NCI-H1105 treated with DMSO at 0.1 percent for 48 hours (cell line): ENCODE data around the gene PDAP1.
"Not testable (repeated sequence)": the region's sequence is repeated elsewhere in the genome, so short reads cannot be mapped to it uniquely, and the experiment has no call there.

Source experiments
- DNase-seq: peaks from one replicate; lab custom pipeline; 2025; lab: John Stamatoyannopoulos, UW

PDAP1 gene

DNA sequence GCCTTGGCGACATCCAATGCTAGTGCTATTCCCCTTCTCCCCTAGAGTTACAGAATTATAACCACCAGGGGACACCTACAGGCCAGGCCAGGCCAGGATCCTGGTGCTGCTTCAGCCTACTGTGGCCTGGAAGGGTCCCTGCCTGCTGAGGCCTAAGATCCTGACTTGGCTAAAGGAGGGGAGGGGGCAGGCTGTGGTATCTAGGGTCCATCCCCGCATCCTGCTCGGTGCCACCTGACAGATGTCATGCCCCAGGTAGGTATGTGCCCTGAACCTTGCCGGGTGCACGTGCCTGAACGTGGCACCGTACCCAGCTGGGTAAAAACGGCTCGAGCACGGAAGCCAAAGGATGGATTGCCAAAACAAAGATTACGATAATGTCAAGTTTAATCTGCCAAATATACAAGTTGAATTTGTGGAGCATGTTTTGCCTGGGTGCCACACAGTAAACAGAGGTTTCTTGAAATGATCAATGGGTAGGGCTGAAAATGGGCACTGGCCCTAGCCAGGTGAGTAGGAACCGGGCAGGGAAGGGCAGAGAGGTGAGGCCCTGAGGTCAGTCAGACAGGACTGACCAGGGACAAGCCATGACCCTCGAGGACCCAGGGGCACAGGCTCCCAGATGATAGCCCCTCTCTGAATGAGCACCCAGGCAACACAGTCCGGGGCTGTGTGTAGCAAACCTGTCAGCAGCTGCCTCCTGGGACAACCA, 12.6 kb downstream of the PDAP1 start:
- DNase-seq, result no peak

- DNase-seq, result no peak
Observed at GRCh38 chr7:99394188-99394502, 14.3 kb downstream of the PDAP1 start.

DNA sequence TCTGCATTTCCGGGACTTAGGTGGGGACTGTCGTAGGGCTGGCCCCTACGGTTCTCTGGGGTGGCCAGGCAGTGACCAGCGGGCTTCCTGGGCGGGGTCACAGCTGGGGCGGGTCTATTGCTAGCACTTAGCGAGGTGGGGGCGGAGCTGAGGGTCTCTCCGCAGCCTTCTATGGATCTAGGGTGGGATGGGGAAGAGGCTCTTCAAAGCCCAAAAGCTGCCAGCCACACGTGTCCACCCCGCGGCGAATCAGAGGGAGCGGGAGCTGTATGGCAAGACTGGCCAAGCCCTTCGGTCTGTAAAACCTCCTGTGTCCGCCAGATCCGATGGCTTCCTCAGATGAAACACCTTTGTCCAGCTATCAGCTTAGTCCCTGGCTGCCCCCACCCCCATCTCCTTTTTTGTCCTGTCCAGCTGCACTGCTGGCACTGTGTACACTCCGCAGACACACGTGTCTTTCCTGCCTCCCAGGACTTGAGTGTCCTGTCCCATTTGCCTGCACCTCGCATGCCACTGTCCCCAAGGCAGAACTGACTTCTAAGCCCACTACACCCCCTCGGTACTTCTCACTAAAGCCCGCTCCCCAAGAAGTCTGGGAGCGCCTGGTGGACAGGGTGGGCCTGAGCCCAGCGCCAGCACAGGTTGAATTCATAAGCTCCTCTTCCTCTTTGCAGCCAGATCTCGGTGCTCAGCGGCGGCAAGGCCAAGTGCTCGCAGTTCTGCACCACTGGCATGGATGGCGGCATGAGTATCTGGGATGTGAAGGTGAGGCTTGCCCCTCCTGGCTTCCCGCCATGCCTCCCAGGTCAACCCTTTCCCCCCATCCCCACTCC, 14.8 kb downstream of the PDAP1 start:
- DNase-seq, result peak; percentile 88

DNA sequence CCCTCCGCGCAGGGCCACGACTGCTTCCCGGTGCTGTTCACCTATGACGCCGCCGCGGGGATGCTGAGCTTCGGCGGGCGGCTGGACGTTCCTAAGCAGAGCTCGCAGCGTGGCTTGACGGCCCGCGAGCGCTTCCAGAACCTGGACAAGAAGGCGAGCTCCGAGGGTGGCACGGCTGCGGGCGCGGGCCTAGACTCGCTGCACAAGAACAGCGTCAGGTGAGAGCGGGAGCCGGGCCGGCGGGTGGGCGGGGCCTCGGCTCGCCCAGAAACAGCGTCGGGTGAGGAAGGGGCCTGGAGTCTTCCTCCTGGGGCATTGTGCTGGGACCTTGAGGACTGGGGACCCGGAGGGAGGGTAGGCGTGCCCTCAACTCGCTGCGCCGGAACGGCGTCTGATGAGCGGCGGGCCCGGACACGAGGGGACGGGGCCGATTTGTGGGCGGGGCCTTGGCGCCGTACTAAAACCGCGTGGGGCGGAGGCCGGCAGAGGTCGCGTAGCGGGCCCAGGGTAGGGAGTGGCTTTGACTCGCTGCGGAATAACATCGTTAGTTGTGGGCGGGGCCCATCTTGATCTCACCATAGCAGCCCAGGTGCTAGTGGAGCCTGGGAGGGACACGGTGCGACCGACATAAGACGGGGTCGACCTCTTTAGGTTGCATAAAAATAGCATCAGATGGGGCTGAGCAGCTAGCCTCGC, 15.6 kb downstream of the PDAP1 start:
- DNase-seq, result peak; percentile 89

- DNase-seq, result no peak
Observed at GRCh38 chr7:99392046-99392445, 16.4 kb downstream of the PDAP1 start.

DNA sequence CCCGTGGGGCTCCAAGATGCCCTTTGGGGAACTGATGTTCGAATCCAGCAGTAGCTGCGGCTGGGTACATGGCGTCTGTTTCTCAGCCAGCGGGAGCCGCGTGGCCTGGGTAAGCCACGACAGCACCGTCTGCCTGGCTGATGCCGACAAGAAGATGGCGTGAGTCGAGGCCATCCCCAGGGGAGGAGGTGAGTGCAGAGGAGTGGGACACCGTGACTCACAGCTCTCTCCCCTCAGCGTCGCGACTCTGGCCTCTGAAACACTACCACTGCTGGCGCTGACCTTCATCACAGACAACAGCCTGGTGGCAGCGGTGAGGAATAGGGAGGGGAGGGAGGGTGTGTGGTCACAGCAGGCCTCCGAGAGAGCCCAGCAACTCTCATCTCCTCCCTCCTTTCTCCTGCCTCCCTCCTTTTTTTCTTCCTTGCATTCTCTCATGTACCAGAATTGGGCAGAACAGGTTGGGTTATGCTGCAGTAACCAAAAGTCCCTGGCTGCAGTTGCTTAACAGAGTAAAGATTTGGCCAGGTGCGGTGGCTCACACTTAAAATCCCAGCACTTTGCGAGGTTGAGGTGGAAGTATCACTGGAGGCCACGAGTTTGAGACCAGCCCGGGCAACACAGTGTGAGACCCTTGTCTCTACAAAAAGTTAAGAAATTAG, 17.3 kb downstream of the PDAP1 start:
- DNase-seq, result no peak

DNA sequence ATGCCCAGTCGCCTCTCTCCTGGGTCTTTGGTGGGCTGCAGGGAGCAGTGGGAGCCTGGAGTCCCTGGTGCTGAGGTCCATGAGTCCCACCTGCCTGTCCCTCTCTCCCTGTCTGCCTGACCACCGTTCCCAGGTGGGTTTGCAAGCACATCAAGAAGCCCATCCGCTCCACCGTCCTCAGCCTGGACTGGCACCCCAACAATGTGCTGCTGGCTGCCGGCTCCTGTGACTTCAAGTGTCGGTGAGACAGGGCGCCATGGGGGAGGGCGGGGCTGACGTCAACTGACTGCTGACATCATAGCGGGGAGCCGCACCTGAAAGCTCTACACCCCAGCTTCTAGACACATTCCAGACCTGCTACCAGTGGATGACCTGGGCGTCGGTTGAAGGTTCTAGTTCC, 18.6 kb downstream of the PDAP1 start:
- no peak for DNase-seq

DNA sequence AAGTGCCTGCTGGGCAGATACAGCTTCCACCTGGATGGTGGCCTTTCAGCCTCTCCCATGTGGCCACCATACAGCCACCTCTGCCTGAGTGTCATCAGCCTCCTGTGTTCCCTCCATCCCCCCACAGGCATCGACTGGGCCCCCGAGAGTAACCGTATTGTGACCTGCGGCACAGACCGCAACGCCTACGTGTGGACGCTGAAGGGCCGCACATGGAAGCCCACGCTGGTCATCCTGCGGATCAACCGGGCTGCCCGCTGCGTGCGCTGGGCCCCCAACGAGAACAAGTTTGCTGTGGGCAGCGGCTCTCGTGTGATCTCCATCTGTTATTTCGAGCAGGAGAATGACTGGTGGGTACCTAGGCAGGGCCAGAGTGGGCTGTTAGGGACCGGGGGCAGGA, 20.5 kb downstream of the PDAP1 start:
- no peak for DNase-seq

GRCh38 chr7:99387239-99387635, 21.2 kb downstream of the PDAP1 start:
- DNase-seq, result not testable (repeated sequence)

DNA sequence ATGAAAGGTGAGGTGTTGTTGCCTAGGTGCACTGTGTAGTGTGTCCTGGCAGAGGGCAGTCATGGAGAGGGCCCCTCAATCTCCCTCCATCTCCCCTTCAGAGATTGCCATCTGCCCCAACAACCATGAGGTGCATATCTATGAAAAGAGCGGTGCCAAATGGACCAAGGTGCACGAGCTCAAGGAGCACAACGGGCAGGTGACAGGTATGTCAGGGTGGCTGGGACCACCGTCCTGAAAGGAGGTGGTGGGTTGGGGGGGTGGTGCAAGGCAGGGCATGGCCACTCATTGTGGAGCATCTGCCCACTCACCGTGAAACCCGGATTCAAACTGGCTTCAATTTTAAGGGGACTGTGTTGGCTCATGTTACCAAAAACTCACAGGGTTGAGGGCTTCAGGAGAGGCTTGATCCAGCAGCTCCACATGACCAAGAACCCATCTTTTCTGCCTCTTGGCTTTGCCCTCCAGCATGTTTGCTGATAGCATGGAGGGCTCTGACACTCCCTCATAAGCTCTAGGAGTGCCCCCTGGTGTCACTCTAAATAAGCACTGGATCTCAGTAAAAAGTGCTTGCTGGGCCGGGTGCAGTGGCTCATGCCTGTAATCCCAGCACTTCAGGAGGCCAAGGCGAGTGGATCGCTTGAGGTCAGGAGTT, 21.7 kb downstream of the PDAP1 start:
- DNase-seq, result no peak

- DNase-seq, result no peak
Observed at GRCh38 chr7:99385564-99385963, 22.8 kb downstream of the PDAP1 start.

DNA sequence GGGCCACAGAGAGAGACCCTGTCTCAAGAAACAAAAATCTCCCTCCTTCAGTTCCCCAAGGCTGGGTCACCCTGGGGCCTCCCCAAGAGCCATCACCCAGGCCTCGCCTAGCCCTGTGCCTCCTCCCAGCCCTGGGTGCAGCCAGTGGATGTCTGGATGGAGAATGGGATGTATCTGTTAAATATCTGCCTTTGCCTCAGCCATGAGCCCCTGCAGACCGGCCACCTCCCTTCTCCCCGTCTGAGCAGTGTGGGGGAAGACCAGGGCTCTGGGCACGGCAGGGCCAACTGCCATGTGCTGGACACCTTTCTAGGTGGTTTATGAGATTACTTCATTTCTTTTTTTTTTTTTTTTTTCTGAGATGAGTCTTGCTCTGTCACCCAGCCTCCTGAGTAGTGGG, 23.9 kb downstream of the PDAP1 start:
- no peak for DNase-seq

DNA sequence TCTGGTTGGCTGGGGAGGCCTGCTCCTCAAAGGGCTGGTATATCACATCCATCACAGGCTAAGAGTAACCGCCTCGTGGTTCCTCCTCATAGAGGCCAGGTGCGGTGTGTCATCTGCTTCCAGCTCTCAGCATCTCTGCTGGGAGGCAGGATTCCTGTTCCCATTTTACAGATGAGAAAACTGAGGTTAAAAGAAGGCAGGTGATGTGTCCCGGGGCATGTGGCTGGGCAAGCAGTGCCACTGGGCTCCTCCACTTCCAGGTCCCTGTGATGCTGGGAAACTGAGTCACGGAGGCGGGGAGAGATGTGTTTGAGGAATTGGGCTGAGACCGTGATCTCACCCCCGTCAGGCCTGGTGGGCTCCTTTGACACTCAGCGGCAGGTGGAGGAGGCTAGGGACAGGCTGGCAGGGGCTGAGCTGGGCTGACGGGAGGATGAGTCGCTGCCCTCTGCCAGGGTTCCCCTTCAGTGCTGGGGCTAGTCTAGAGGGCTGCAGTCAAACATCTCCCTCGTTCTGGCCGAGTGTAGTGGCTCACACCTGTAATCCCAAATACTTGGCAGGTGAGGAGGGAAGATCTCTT, 24.5 kb downstream of the PDAP1 start:
- no peak for DNase-seq

GRCh38 chr7:99383203-99383602, 25.2 kb downstream of the PDAP1 start:
- no peak for DNase-seq

- no peak for DNase-seq
Observed at GRCh38 chr7:99381664-99382075, 26.7 kb downstream of the PDAP1 start.

GRCh38 chr7:99380823-99381663, 27.4 kb downstream of the PDAP1 start:
- no peak for DNase-seq

- no peak for DNase-seq
Observed at GRCh38 chr7:99380032-99380822, 28.2 kb downstream of the PDAP1 start.

DNA sequence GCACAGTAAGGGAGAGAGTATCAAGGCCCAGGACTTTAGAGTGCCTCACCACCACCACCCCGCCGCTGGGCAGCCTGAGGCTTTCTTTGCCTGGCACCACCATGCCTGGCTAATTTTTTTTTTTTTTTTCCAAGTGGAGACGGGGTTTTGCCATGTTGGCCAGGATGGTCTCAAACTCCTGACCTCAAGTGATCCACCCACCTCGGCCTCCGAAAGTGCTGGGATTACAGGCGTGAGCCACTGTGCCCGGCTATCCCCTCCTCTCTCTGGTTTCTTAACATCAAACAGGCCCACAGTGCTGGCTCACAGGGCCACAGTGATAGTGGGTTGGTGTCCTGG, 28.7 kb downstream of the PDAP1 start:
- not testable (repeated sequence) for DNase-seq

DNA sequence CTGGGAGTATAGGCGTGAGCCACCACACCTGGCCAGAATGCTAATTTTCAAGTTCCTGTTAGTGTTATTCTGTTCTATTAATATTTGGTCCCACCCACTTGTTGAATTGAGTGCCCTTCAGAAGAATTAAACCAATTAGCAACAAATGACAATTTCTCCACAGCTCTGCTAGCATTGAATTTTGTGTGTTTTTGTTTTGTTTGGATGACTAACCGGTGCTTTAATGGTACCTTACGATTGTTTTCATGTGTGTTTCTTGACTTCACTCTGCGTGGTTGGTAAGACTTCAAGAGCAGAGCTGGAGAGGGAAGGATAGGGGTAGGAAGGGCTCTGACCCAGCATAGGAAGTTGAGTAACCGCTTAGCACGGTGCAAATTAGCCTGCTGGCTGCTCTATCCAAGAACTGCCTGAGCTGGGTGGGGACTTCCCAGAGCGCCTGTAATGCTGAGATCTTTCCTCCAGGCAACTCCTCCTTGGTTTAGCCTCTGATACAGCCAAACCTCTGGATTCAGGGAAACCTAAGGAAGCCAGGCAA, 29.3 kb downstream of the PDAP1 start:
- DNase-seq, result no peak
